Measurements from ENCODE around the gene SRGAP1.

DNA sequence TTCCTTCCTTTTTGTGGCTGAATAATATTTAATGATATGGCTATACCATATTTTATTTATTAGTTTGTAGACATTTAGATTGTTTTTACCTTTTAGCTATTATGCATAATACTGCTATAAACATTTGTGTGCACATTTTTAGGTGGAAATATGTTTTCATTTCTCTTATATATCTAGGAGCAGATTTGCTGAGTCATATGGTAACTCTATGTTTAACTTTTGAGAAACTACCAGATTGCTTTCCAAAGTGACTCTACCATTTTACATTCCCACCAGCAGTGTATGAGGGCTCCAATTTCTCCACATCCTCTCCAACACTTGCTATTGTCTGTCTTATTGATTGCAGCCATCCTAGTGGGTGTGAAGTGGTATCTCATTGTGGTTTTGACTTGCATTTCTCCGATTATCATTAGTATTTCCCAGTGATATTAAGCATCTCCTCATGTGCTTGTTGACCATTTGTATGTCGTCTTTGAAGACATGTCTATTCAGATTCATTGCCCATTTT, 217.4 kb downstream of the SRGAP1 start:
- no peak for TF ChIP-seq EZH2 (IDR thresholded peaks at IDR 0.05; ENCODE audit: insufficient read depth, poor library complexity, severe bottlenecking)
- TF ChIP-seq EZH2phosphoT487 (IDR thresholded peaks at IDR 0.05; ENCODE audit: insufficient read depth, low read depth), result no peak
